ENCODE measurements around the gene AGTR1. TPM values are rescaled to one million over a fixed set of nuclear protein-coding genes. Genes with fewer than 3 reads are reported as not detected.
"Not testable (repeated sequence)": the region's sequence is repeated elsewhere in the genome, so short reads cannot be mapped to it uniquely, and the experiment has no call there.

AGTR1 gene
- total and polyA plus RNA-seq, 12 donors = 20.6 to 89.2 (median 58.3) TPM

GRCh38 chr3:148773805-148774204, 76.1 kb downstream of the AGTR1 start:
- no peak overlapping the region for H3K4me3 ChIP-seq
- H3K4me1 ChIP-seq (replicated peaks in 1 of 2) = no peaks in the 10 kb centered on the region
- DNase-seq = no peak
- 75 to 78% (median 77%) methylated on average over 2 of the region's 2 CpGs for WGBS, 4 donors
- TF ChIP-seq POLR2A (IDR thresholded peaks at IDR 0.05) (no peak), CTCF (IDR thresholded peaks at IDR 0.05) (no peak)
- H3K36me3 ChIP-seq (replicated peaks in 1 of 2) = no peaks in the 10 kb centered on the region
- no peaks in the 10 kb centered on the region for H3K27me3 ChIP-seq
- no peaks in the 10 kb centered on the region for H3K9me3 ChIP-seq (replicated peaks in 1 of 3)
- intact Hi-C loops (cut with DNase I) = no loop called here
- no peak overlapping the region for H3K27ac ChIP-seq

GRCh38 chr3:148778926-148779325, 81.2 kb downstream of the AGTR1 start:
- Histone ChIP-seq H3K27ac (no peak overlapping the region), H3K4me1 (replicated peaks in 1 of 2) (no peaks in the 10 kb centered on the region), H3K4me3 (no peak overlapping the region), H3K36me3 (replicated peaks in 1 of 2) (no peaks in the 10 kb centered on the region), H3K27me3 (no peaks in the 10 kb centered on the region), H3K9me3 (replicated peaks in 1 of 3) (no peaks in the 10 kb centered on the region)
- intact Hi-C loops (cut with DNase I) = no loop called here
- DNase-seq = no peak
- TF ChIP-seq CTCF (IDR thresholded peaks at IDR 0.05) (no peak), POLR2A (IDR thresholded peaks at IDR 0.05) (no peak)
- 90 to 95% (median 93%) methylated on average over 3 of the region's 3 CpGs for WGBS, 4 donors

- H3K4me1 ChIP-seq (replicated peaks in 1 of 2); H3K27ac ChIP-seq; H3K4me3 ChIP-seq; intact Hi-C loops (cut with DNase I); H3K9me3 ChIP-seq (replicated peaks in 1 of 3); H3K36me3 ChIP-seq (replicated peaks in 1 of 2); H3K27me3 ChIP-seq; DNase-seq: not testable (repeated sequence)
- WGBS, 4 donors = 72 to 84% (median 77%) methylated on average over 6 of the region's 6 CpGs
These were observed 87.3 kb downstream of the AGTR1 start for GRCh38 chr3:148785026-148785425.

GRCh38 chr3:148786159-148786558, 88.5 kb downstream of the AGTR1 start:
- H3K4me3 ChIP-seq; H3K27ac ChIP-seq; H3K27me3 ChIP-seq; intact Hi-C loops (cut with DNase I); H3K9me3 ChIP-seq (replicated peaks in 1 of 3); DNase-seq; H3K4me1 ChIP-seq (replicated peaks in 1 of 2); H3K36me3 ChIP-seq (replicated peaks in 1 of 2): not testable (repeated sequence)
- 90 to 100% (median 94%) methylated on average over 3 to 9 of the region's 9 CpGs for WGBS, 4 donors

- Histone ChIP-seq H3K27ac (no peak overlapping the region), H3K4me3 (no peak overlapping the region), H3K27me3 (no peaks in the 10 kb centered on the region), H3K36me3 (replicated peaks in 1 of 2) (no peaks in the 10 kb centered on the region), H3K4me1 (replicated peaks in 1 of 2) (no peaks in the 10 kb centered on the region), H3K9me3 (replicated peaks in 1 of 3) (no peaks in the 10 kb centered on the region)
- TF ChIP-seq CTCF (IDR thresholded peaks at IDR 0.05) (no peak), POLR2A (IDR thresholded peaks at IDR 0.05) (no peak)
- intact Hi-C loops (cut with DNase I) = no loop called here
- WGBS, 4 donors = 22 to 45% (median 28%) methylated on average over 6 of the region's 6 CpGs
- DNase-seq = no peak
These were observed 91.4 kb downstream of the AGTR1 start for GRCh38 chr3:148789146-148789545.
